HepG2 (cell line): ENCODE measurements around the gene RPUSD3. TPM values are rescaled to one million over a fixed set of nuclear protein-coding genes. Genes with fewer than 3 reads are reported as not detected.

Source experiments
- BRCA1 ChIP-seq: sonication (generic); formaldehyde crosslinking; IDR thresholded peaks from 2 replicates; pipeline ENCODE4 v1.4.0; 2020; ENCODE audit warnings: missing genetic modification reagents
- CENPT ChIP-seq: sonication (generic); formaldehyde crosslinking; IDR thresholded peaks from 2 replicates; pipeline ENCODE4 v1.8.0; 2022; ENCODE audit warnings: low read depth, mild to moderate bottlenecking, moderate library complexity, missing genetic modification reagents
- ERF ChIP-seq: IDR thresholded peaks from 2 replicates; pipeline ENCODE4 v1.6.1; 2018; ENCODE audit warnings: missing biosample characterization, missing genetic modification reagents
- HNRNPK ChIP-seq: fragments of 200-400 bp; formaldehyde crosslinking; IDR thresholded peaks from 2 replicates; pipeline ENCODE4 v1.6.1; 2018; ENCODE audit warnings: low read length, low read depth, moderate library complexity, mild to moderate bottlenecking; ENCODE audit not compliant: poor library complexity, severe bottlenecking
- MEIS1 ChIP-seq: sonication (generic); formaldehyde crosslinking; IDR thresholded peaks from 2 replicates; pipeline ENCODE4 v1.9.0; 2021; ENCODE audit warnings: mild to moderate bottlenecking, missing genetic modification reagents, moderate library complexity, borderline replicate concordance
- RXRA ChIP-seq: sonication (generic); formaldehyde crosslinking; IDR thresholded peaks from 2 replicates; pipeline ENCODE4 v1.5.1; 2020; ENCODE audit warnings: missing genetic modification reagents
- RXRB ChIP-seq: IDR thresholded peaks from 2 replicates; pipeline ENCODE4 v1.6.1; 2016; ENCODE audit warnings: borderline replicate concordance, missing genetic modification reagents, missing compliant biosample characterization
- TEAD3 ChIP-seq: optimal IDR thresholded peaks from 2 replicates; pipeline ENCODE3; 2016; ENCODE audit warnings: borderline replicate concordance
- ZFP1 ChIP-seq: IDR thresholded peaks from 2 replicates; pipeline ENCODE4 v1.6.1; 2016
- ZNF17 ChIP-seq: sonication (generic); formaldehyde crosslinking; IDR thresholded peaks from 2 replicates; pipeline ENCODE4 v1.5.0; 2020; ENCODE audit warnings: mild to moderate bottlenecking, missing genetic modification reagents
- ZNF205 ChIP-seq: IDR thresholded peaks from 2 replicates; pipeline ENCODE4 v1.6.1; 2018; ENCODE audit warnings: missing biosample characterization, missing genetic modification reagents
- ZNF33B ChIP-seq: sonication (generic); formaldehyde crosslinking; IDR thresholded peaks from 2 replicates; pipeline ENCODE4 v1.5.1; 2020; ENCODE audit warnings: mild to moderate bottlenecking, missing genetic modification reagents
- ZNF567 ChIP-seq: sonication (generic); formaldehyde crosslinking; IDR thresholded peaks from 2 replicates; pipeline ENCODE4 v1.8.1; 2023; ENCODE audit warnings: mild to moderate bottlenecking, missing genetic modification reagents, borderline replicate concordance
- ZSCAN21 ChIP-seq: sonication (generic); formaldehyde crosslinking; IDR thresholded peaks from 2 replicates; pipeline ENCODE4 v1.8.0; 2022; ENCODE audit warnings: mild to moderate bottlenecking, missing genetic modification reagents, moderate library complexity, borderline replicate concordance
- polyA plus RNA-seq, 8 experiments: library from polyadenylated mRNA; depleted of rRNA in 3 of 8; stranded (reverse) in 7 of 8; unstranded in 1 of 8; fragments of >200 nt; fragmentation: Illumina TruSeq in 4 of 8; extraction: Trizol in 4 of 8; gene quantifications; 2 replicates each; pipeline versions ENCODE4 v1.2.1 to v1.2.3, GENCODE V29; 2011 to 2016; ENCODE audit warnings: low read depth in 4 of 8, missing spikeins in 1 of 8, mixed read lengths in 1 of 8; ENCODE audit not compliant: insufficient read depth in 1 of 8
- total RNA-seq, 5 experiments: library from RNA; depleted of rRNA; stranded (reverse); fragments of >200 nt; fragmentation: Illumina TruSeq; extraction: Trizol; gene quantifications; 2 replicates each; pipeline ENCODE4 v1.2.3, GENCODE V29; 2016; ENCODE audit warnings: low read depth in 1 of 5
- TF ChIP-seq, protein P1 (sequence below): sonication (generic); formaldehyde crosslinking; IDR thresholded peaks from 2 replicates; pipeline ENCODE4 v1.5.1; 2020; ENCODE audit warnings: missing genetic modification reagents, mild to moderate bottlenecking, borderline replicate concordance
- TF ChIP-seq, protein P2 (sequence below): sonication (generic); formaldehyde crosslinking; IDR thresholded peaks from 2 replicates; pipeline ENCODE4 v1.4.0; 2020; ENCODE audit warnings: mild to moderate bottlenecking, missing genetic modification reagents
- TF ChIP-seq, protein P3 (sequence below): sonication (generic); formaldehyde crosslinking; IDR thresholded peaks from 2 replicates; pipeline ENCODE4 v1.5.0; 2020; ENCODE audit warnings: mild to moderate bottlenecking, missing genetic modification reagents
- TF ChIP-seq, protein P4 (sequence below): sonication (generic); formaldehyde crosslinking; conservative IDR thresholded peaks from 2 replicates; pipeline ENCODE4 v1.4.0; 2020; ENCODE audit warnings: missing genetic modification reagents
- TF ChIP-seq, protein P5 (sequence below): sonication (generic); formaldehyde crosslinking; IDR thresholded peaks from 2 replicates; pipeline ENCODE4 v1.4.0; 2020; ENCODE audit warnings: missing genetic modification reagents
- TF ChIP-seq, protein P6 (sequence below): sonication (generic); formaldehyde crosslinking; IDR thresholded peaks from 2 replicates; pipeline ENCODE4 v1.4.0; 2020; ENCODE audit warnings: missing genetic modification reagents, mild to moderate bottlenecking, borderline replicate concordance

RPUSD3 gene
- total and polyA plus RNA-seq, 2 of the 13 experiments (the other 11 are each of a cell fraction or from before 2014, with no cell fraction given) = 32.1 to 48.7 TPM

DNA sequence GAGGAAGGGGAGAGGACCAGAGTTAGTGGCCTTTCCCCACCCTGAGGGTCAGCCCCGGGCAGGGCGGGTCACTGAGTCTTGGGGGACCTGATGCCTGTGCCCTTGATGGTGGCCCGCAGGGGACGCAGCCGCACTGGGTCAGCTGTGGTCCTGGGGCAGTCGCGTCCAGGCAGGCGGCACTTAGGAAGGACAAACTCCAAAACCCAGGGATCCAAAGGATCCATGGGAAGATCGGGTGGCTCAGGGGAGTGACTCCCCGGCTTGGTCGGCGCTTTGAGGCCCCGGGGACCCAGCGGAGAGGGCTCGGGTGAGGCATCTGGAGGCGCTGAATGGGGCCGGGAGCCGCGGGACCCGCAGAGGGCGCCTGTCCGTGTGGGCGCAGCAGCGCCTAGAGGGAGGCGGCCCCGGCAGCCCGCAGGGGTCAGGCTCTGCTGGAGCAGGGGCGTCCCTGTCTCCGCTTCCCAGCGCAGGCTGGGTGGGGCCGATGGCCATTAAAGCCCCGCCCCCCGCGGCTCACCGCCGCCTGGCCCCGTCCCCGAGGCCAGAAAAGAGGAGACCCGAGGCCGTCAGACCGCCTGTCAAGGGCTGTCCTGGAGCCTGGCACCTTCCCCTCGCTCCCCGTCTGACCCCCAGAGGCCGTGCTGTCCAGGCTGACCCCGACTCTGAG is 18.7 kb upstream of the RPUSD3 start (continued):
- TF ChIP-seq, protein P1, sequence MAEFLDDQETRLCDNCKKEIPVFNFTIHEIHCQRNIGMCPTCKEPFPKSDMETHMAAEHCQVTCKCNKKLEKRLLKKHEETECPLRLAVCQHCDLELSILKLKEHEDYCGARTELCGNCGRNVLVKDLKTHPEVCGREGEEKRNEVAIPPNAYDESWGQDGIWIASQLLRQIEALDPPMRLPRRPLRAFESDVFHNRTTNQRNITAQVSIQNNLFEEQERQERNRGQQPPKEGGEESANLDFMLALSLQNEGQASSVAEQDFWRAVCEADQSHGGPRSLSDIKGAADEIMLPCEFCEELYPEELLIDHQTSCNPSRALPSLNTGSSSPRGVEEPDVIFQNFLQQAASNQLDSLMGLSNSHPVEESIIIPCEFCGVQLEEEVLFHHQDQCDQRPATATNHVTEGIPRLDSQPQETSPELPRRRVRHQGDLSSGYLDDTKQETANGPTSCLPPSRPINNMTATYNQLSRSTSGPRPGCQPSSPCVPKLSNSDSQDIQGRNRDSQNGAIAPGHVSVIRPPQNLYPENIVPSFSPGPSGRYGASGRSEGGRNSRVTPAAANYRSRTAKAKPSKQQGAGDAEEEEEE = no peak
- TF ChIP-seq ZNF567 (0 out of 2 replicates have a peak, but pooled peaks have one; percentile 53), ZNF205 (no peak), ZSCAN21 (peak; percentile 65; the same call in 1 of the 2 replicates), BRCA1 (CRISPR knock-in tag) (no peak; the same call in 1 of the 2 replicates), TEAD3 (CRISPR knock-in tag) (peak; percentile 53), ERF (CRISPR knock-in tag) (peak; percentile 62), ZNF17 (CRISPR knock-in tag) (no peak), ZFP1 (CRISPR knock-in tag) (no peak), MEIS1 (peak; percentile 78; the same call in 1 of the 2 replicates), CENPT (CRISPR knock-in tag) (no peak), ZNF33B (CRISPR knock-in tag) (no peak), HNRNPK (peak; percentile 70), RXRA (peak; percentile 59; the same call in 1 of the 2 replicates), RXRB (CRISPR knock-in tag) (peak; percentile 52)
- TF ChIP-seq, protein P2, sequence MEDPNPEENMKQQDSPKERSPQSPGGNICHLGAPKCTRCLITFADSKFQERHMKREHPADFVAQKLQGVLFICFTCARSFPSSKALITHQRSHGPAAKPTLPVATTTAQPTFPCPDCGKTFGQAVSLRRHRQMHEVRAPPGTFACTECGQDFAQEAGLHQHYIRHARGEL (CRISPR knock-in tag) = no peak
- TF ChIP-seq, protein P3, sequence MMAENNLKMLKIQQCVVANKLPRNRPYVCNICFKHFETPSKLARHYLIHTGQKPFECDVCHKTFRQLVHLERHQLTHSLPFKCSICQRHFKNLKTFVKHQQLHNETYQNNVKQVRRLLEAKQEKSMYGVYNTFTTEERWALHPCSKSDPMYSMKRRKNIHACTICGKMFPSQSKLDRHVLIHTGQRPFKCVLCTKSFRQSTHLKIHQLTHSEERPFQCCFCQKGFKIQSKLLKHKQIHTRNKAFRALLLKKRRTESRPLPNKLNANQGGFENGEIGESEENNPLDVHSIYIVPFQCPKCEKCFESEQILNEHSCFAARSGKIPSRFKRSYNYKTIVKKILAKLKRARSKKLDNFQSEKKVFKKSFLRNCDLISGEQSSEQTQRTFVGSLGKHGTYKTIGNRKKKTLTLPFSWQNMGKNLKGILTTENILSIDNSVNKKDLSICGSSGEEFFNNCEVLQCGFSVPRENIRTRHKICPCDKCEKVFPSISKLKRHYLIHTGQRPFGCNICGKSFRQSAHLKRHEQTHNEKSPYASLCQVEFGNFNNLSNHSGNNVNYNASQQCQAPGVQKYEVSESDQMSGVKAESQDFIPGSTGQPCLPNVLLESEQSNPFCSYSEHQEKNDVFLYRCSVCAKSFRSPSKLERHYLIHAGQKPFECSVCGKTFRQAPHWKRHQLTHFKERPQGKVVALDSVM = peak; percentile 84; the same call in 1 of the 2 replicates
- TF ChIP-seq, protein P4, sequence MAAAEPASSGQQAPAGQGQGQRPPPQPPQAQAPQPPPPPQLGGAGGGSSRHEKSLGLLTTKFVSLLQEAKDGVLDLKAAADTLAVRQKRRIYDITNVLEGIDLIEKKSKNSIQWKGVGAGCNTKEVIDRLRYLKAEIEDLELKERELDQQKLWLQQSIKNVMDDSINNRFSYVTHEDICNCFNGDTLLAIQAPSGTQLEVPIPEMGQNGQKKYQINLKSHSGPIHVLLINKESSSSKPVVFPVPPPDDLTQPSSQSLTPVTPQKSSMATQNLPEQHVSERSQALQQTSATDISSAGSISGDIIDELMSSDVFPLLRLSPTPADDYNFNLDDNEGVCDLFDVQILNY = no peak
- TF ChIP-seq, protein P5, sequence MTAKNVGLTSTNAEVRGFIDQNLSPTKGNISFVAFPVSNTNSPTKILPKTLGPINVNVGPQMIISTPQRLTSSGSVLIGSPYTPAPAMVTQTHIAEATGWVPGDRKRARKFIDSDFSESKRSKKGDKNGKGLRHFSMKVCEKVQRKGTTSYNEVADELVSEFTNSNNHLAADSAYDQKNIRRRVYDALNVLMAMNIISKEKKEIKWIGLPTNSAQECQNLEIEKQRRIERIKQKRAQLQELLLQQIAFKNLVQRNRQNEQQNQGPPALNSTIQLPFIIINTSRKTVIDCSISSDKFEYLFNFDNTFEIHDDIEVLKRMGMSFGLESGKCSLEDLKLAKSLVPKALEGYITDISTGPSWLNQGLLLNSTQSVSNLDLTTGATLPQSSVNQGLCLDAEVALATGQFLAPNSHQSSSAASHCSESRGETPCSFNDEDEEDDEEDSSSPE (CRISPR knock-in tag) = peak; percentile 39; the same call in 1 of the 2 replicates
- TF ChIP-seq, protein P6, sequence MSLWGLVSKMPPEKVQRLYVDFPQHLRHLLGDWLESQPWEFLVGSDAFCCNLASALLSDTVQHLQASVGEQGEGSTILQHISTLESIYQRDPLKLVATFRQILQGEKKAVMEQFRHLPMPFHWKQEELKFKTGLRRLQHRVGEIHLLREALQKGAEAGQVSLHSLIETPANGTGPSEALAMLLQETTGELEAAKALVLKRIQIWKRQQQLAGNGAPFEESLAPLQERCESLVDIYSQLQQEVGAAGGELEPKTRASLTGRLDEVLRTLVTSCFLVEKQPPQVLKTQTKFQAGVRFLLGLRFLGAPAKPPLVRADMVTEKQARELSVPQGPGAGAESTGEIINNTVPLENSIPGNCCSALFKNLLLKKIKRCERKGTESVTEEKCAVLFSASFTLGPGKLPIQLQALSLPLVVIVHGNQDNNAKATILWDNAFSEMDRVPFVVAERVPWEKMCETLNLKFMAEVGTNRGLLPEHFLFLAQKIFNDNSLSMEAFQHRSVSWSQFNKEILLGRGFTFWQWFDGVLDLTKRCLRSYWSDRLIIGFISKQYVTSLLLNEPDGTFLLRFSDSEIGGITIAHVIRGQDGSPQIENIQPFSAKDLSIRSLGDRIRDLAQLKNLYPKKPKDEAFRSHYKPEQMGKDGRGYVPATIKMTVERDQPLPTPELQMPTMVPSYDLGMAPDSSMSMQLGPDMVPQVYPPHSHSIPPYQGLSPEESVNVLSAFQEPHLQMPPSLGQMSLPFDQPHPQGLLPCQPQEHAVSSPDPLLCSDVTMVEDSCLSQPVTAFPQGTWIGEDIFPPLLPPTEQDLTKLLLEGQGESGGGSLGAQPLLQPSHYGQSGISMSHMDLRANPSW = no peak
